HFFc6 (cell line): ENCODE results near the gene PTPRM. TPM values are rescaled to one million over a fixed set of nuclear protein-coding genes. Genes with fewer than 3 reads are reported as not detected.
"Not testable (repeated sequence)": the region's sequence is repeated elsewhere in the genome, so short reads cannot be mapped to it uniquely, and the experiment has no call there.

Source experiments
- DNase-seq: peaks from one replicate; pipeline ENCODE4 v3.0.0-alpha.2; 2018
- H3K27ac Mint-ChIP-seq: 2 replicates; pipeline ENCODE4 v1.8.0; 2020; ENCODE audit warnings: mild to moderate bottlenecking, mixed read lengths
- H3K27me3 Mint-ChIP-seq: 2 replicates; pipeline ENCODE4 v1.8.0; 2021; ENCODE audit warnings: mild to moderate bottlenecking, moderate library complexity, mixed read lengths; ENCODE audit not compliant: insufficient read depth
- H3K36me3 Mint-ChIP-seq: 2 replicates; pipeline ENCODE4 v1.8.0; 2021; ENCODE audit warnings: low read depth, mixed read lengths
- H3K4me1 Mint-ChIP-seq: 2 replicates; pipeline ENCODE4 v1.8.0; 2020; ENCODE audit warnings: low read depth, mixed read lengths
- H3K4me3 Mint-ChIP-seq: 2 replicates; pipeline ENCODE4 v1.8.0; 2020; ENCODE audit warnings: mild to moderate bottlenecking, moderate library complexity, mixed read lengths
- H3K9me3 Mint-ChIP-seq: 2 replicates; pipeline ENCODE4 v1.8.0; 2020; ENCODE audit warnings: mild to moderate bottlenecking, mixed read lengths
- total RNA-seq, 6 experiments: library from RNA; stranded (reverse); fragmentation: NEBNext Ultra II Directional; extraction: Animal tissue kit (Norgen Biotek cat#: 25700); gene quantifications; 2 replicates in 1 of 6; 3 replicates in 5 of 6; pipeline ENCODE4 v1.2.3, GENCODE V29; 2021
- TF ChIP-seq, protein P1 (sequence below): fragments of 200-600 bp; sonication (generic); IDR thresholded peaks from 2 replicates; pipeline ENCODE4 v1.5.0; 2021; ENCODE audit warnings: antibody characterized with exemption, mild to moderate bottlenecking

The PTPRM gene
- total RNA-seq, 6 experiments from 2014 or later, result 39.4 to 49.8 (median 43.8) TPM

DNA sequence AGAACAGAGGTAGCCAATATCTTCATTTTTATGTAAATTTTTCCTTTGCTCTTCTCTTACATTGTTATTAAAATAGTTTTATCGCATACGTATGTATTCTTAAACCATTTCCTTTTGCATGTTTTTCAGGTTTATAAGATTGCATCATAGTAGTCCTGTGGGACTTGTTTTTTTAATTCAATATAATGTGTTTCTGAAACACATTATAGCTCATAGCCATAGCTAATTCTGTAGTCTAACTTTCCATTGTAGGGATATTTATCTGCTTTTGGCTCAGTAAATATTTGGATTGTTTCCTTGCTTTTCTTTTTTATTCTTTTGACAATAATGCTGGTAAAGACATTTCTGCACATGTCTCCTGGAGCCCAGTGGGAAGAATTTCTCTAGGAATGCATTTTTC lies 484.3 kb downstream of the PTPRM start:
- Mint-ChIP-seq H3K27ac (no peak overlapping the region; the same call in 1 of the 2 replicates), H3K27me3 (no peaks in the 10 kb centered on the region), H3K4me3 (no peak overlapping the region), H3K9me3 (no peaks in the 10 kb centered on the region), H3K36me3 (no peaks in the 10 kb centered on the region), H3K4me1 (peaks cover 34% of the 10 kb centered on the region)
- no peak for DNase-seq
- TF ChIP-seq, protein P1, sequence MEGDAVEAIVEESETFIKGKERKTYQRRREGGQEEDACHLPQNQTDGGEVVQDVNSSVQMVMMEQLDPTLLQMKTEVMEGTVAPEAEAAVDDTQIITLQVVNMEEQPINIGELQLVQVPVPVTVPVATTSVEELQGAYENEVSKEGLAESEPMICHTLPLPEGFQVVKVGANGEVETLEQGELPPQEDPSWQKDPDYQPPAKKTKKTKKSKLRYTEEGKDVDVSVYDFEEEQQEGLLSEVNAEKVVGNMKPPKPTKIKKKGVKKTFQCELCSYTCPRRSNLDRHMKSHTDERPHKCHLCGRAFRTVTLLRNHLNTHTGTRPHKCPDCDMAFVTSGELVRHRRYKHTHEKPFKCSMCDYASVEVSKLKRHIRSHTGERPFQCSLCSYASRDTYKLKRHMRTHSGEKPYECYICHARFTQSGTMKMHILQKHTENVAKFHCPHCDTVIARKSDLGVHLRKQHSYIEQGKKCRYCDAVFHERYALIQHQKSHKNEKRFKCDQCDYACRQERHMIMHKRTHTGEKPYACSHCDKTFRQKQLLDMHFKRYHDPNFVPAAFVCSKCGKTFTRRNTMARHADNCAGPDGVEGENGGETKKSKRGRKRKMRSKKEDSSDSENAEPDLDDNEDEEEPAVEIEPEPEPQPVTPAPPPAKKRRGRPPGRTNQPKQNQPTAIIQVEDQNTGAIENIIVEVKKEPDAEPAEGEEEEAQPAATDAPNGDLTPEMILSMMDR, result no peak

DNA sequence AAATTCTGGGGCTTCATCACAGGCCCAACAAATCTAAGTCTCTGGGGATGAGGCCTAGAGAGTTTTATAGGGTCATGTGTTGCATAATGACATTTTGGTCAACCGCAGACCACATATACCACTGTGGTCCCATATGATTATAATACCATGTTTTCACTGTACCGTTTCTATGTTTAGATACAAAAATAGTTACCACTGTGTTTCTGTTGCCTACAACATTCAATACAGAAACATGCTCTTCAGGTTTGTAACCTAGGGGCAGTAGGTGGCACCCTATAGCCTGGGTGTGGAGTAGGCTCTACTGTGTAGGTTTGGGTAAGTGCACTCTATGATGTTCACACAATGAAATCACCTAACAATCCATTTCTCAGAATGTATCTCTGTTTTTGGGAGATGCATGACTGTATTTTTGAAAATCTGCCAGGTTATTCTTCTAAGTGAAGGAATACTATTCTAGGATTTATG lies 485.2 kb downstream of the PTPRM start:
- Mint-ChIP-seq H3K36me3 (no peaks in the 10 kb centered on the region), H3K27me3 (no peaks in the 10 kb centered on the region), H3K27ac (peak overlapping the region; percentile 49), H3K4me1 (peaks cover 34% of the 10 kb centered on the region), H3K4me3 (no peak overlapping the region), H3K9me3 (no peaks in the 10 kb centered on the region)
- no peak for DNase-seq
- TF ChIP-seq, protein P1, result no peak; the same call in 1 of the 2 replicates

DNA sequence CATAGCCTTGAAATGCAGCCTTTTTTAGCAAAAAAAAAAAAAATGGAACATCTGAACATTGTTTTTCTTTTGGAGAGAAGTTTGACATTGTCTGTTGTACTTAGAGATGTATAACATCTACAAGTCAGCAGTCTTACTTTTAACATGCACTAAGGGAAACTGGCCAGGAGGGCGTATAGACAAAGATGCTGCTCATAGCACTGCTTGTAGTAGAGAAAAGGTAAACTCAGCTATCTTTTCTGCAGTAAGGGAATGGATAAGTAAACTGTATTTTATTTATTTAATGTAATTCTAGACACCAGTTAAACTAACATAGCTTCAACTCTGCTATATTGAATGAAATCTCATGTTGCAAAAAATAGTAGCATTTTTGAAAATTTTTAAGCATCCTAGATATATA lies 489.6 kb downstream of the PTPRM start:
- H3K4me1 Mint-ChIP-seq, result peaks cover 15% of the 10 kb centered on the region
- TF ChIP-seq, protein P1, result no peak
- H3K36me3 Mint-ChIP-seq, result no peaks in the 10 kb centered on the region
- H3K9me3 Mint-ChIP-seq, result no peaks in the 10 kb centered on the region
- H3K4me3 Mint-ChIP-seq, result no peak overlapping the region
- no peaks in the 10 kb centered on the region for H3K27me3 Mint-ChIP-seq
- no peak overlapping the region for H3K27ac Mint-ChIP-seq
- DNase-seq, result no peak

DNA sequence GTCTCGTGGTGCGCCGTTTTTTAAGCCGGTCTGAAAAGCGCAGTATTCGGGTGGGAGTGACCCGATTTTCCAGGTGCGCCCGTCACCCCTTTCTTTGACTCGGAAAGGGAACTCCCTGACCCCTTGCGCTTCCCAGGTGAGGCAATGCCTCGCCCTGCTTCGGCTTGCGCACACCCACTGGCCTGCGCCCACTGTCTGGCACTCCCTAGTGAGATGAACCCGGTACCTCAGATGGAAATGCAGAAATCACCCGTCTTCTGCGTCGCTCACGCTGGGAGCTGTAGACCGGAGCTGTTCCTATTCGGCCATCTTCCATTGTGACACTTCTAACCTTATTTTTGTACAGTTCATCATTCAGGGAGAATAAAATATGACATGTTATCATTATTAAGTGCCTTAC lies 496.0 kb downstream of the PTPRM start:
- H3K36me3 Mint-ChIP-seq, H3K27me3 Mint-ChIP-seq, H3K4me1 Mint-ChIP-seq, H3K4me3 Mint-ChIP-seq, H3K9me3 Mint-ChIP-seq, DNase-seq, H3K27ac Mint-ChIP-seq: not testable (repeated sequence)

DNA sequence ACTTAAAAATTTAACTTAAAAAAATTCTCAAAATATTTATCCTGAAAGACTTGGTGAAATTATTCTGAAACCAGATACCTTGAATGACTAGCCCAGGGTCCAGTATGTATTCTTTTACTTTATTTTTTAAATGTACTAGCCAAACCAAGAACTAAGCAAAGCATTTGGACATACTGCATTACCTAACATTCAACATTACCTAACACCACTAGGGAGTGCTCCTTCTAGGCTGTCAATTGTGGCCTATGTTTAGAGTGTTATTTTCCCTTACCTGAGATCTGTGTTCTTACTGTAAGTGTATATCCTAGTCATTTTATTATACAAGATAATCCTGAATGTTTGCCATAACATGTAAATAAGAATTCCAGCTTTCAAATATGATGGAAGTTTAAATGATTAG lies 496.6 kb downstream of the PTPRM start:
- no peak for DNase-seq
- H3K27me3 Mint-ChIP-seq, result no peaks in the 10 kb centered on the region
- H3K9me3 Mint-ChIP-seq, result no peaks in the 10 kb centered on the region
- TF ChIP-seq, protein P1, result no peak
- H3K4me3 Mint-ChIP-seq, result no peak overlapping the region
- no peaks in the 10 kb centered on the region for H3K4me1 Mint-ChIP-seq
- no peaks in the 10 kb centered on the region for H3K36me3 Mint-ChIP-seq
- no peak overlapping the region for H3K27ac Mint-ChIP-seq

DNA sequence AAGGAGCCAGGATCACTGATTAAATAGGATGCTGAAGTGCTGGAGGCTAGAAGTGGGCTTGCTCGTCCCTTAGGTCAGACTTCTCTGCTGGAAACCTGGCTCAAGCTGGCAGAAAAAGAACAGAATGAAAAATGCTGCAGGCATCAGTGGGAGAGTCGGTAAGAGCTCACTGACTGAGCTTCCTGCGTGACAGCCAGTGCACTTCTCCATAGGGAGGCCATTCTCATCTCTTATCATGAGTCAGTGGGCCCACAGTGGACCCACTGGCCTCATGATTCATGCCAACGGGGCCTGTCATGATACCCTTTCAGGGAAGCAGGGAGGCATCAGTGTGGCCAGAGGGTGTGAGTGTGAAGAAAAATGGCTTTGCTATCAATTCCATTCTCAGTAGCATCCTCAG lies 498.2 kb downstream of the PTPRM start:
- DNase-seq, result no peak
- Mint-ChIP-seq H3K9me3 (no peaks in the 10 kb centered on the region), H3K4me1 (no peaks in the 10 kb centered on the region), H3K27me3 (no peaks in the 10 kb centered on the region), H3K27ac (no peak overlapping the region), H3K36me3 (peaks cover 6% of the 10 kb centered on the region; the same call in 1 of the 2 replicates), H3K4me3 (no peak overlapping the region)
- TF ChIP-seq, protein P1, result no peak
